ENCODE measurements around the gene IQGAP3.

GRCh38 chr1:156552518-156552917 is 19.8 kb downstream of the IQGAP3 start:
- TF ChIP-seq CTCF (IDR thresholded peaks at IDR 0.05 in 8 of 11, conservative IDR thresholded peaks at IDR 0.05 in 3 of 11) (no peak), POLR2AphosphoS5 (IDR thresholded peaks at IDR 0.05) (no peak), POLR2A (IDR thresholded peaks at IDR 0.05) (no peak)
